ENCODE results near the gene PRSS21.

The PRSS21 gene

GRCh38 chr16:2822496-2822895, 5.5 kb downstream of the PRSS21 start:
- no peaks in the 10 kb centered on the region for H4K20me1 ChIP-seq (ENCODE audit: control insufficient read depth, insufficient read depth, low read depth, low read length)
- H3K4me2 ChIP-seq (ENCODE audit: low read length) = no peak overlapping the region
- no peak overlapping the region for H3K27ac ChIP-seq (ENCODE audit: low read depth, low read length)
- H3K4me1 ChIP-seq (ENCODE audit: control insufficient read depth, low read length) = no peaks in the 10 kb centered on the region
- H3K4me3 ChIP-seq (ENCODE audit: low read length) = no peak overlapping the region
- H3K36me3 ChIP-seq (ENCODE audit: control insufficient read depth, low read length) = no peaks in the 10 kb centered on the region
- no peaks in the 10 kb centered on the region for H3K79me2 ChIP-seq (ENCODE audit: control insufficient read depth, low read length)
- no peaks in the 10 kb centered on the region for H3K9me3 ChIP-seq (ENCODE audit: control insufficient read depth, insufficient read depth, low read length)
- no peak for TF ChIP-seq CTCF (IDR thresholded peaks at IDR 0.05; ENCODE audit: low read depth, low read length, poor library complexity, severe bottlenecking)
- H3F3A ChIP-seq (ENCODE audit: control insufficient read depth, insufficient read depth) = no peaks in the 10 kb centered on the region
- H3K27me3 ChIP-seq (ENCODE audit: control insufficient read depth, low read length) = no peaks in the 10 kb centered on the region
- no peaks in the 10 kb centered on the region for H3K9me2 ChIP-seq (replicated peaks; ENCODE audit: control insufficient read depth, low read length)

GRCh38 chr16:2824626-2825025, 7.6 kb downstream of the PRSS21 start:
- no peaks in the 10 kb centered on the region for H3K9me3 ChIP-seq (ENCODE audit: control insufficient read depth, insufficient read depth, low read length)
- no peaks in the 10 kb centered on the region for H3K4me1 ChIP-seq (ENCODE audit: control insufficient read depth, low read length)
- H3K4me3 ChIP-seq (ENCODE audit: low read length) = no peak overlapping the region
- H3K9me2 ChIP-seq (replicated peaks; ENCODE audit: control insufficient read depth, low read length) = no peaks in the 10 kb centered on the region
- H3K4me2 ChIP-seq (ENCODE audit: low read length) = no peak overlapping the region
- H3K27ac ChIP-seq (ENCODE audit: low read depth, low read length) = no peak overlapping the region
- H3K79me2 ChIP-seq (ENCODE audit: control insufficient read depth, low read length) = no peaks in the 10 kb centered on the region
- H3K36me3 ChIP-seq (ENCODE audit: control insufficient read depth, low read length) = no peaks in the 10 kb centered on the region
- no peaks in the 10 kb centered on the region for H3K27me3 ChIP-seq (ENCODE audit: control insufficient read depth, low read length)
- no peaks in the 10 kb centered on the region for H3F3A ChIP-seq (ENCODE audit: control insufficient read depth, insufficient read depth)
- H4K20me1 ChIP-seq (ENCODE audit: control insufficient read depth, insufficient read depth, low read depth, low read length) = no peaks in the 10 kb centered on the region
- no peak for TF ChIP-seq EZH2phosphoT487 (IDR thresholded peaks at IDR 0.05; ENCODE audit: borderline replicate concordance, low read length)
- no peak for TF ChIP-seq CTCF (IDR thresholded peaks at IDR 0.05; ENCODE audit: low read depth, low read length, poor library complexity, severe bottlenecking)

- TF ChIP-seq CTCF (IDR thresholded peaks at IDR 0.05; ENCODE audit: low read depth, low read length, poor library complexity, severe bottlenecking) = no peak
- no peak for TF ChIP-seq EZH2phosphoT487 (IDR thresholded peaks at IDR 0.05; ENCODE audit: borderline replicate concordance, low read length)
- Histone ChIP-seq H3K4me2 (ENCODE audit: low read length) (no peak overlapping the region), H3K4me3 (ENCODE audit: low read length) (no peak overlapping the region), H3K27me3 (ENCODE audit: control insufficient read depth, low read length) (no peaks in the 10 kb centered on the region), H3K27ac (ENCODE audit: low read depth, low read length) (no peak overlapping the region), H3K79me2 (ENCODE audit: control insufficient read depth, low read length) (no peaks in the 10 kb centered on the region), H3K9me2 (replicated peaks; ENCODE audit: control insufficient read depth, low read length) (no peaks in the 10 kb centered on the region), H3K9me3 (ENCODE audit: control insufficient read depth, insufficient read depth, low read length) (no peaks in the 10 kb centered on the region), H4K20me1 (ENCODE audit: control insufficient read depth, insufficient read depth, low read depth, low read length) (no peaks in the 10 kb centered on the region), H3K36me3 (ENCODE audit: control insufficient read depth, low read length) (no peaks in the 10 kb centered on the region), H3F3A (ENCODE audit: control insufficient read depth, insufficient read depth) (no peaks in the 10 kb centered on the region), H3K4me1 (ENCODE audit: control insufficient read depth, low read length) (no peaks in the 10 kb centered on the region)
Measured at GRCh38 chr16:2825049-2825742, 8.2 kb downstream of the PRSS21 start.

Measured in DOHH2 (cell line).